Spleen (tissue), 11 donors: ENCODE results near the gene USP8. TPM values are rescaled to one million over a fixed set of nuclear protein-coding genes. Genes with fewer than 3 reads are reported as not detected.

Experiments used
- DNase-seq: peaks from one replicate; pipeline ENCODE4 v3.0.0-alpha.2; 2020
- H3K27ac ChIP-seq, 8 donors: fragments of 200-600 bp; sonication (generic) in 7 of 8; 1 replicate in 4 of 8; 2 replicates in 4 of 8; pipeline versions ENCODE4 v1.5.0 to v1.8.0; 2016 to 2021; ENCODE audit warnings: inconsistent platforms in 4 of 8, mild to moderate bottlenecking in 4 of 8, moderate library complexity in 1 of 8
- H3K27me3 ChIP-seq, 7 donors: fragments of 200-600 bp; sonication (generic) in 6 of 7; replicated peaks in 1 of 7; 1 replicate in 4 of 7; 2 replicates in 3 of 7; pipeline versions ENCODE4 v1.5.0 to v1.8.0; 2016 to 2021; ENCODE audit warnings: inconsistent platforms in 3 of 7, mild to moderate bottlenecking in 1 of 7
- H3K36me3 ChIP-seq, 6 donors: fragments of 200-600 bp; sonication (generic) in 5 of 6; 1 replicate in 4 of 6; 2 replicates in 2 of 6; pipeline versions ENCODE4 v1.5.0 to v1.8.0; 2016 to 2021; ENCODE audit warnings: inconsistent platforms in 2 of 6
- H3K4me1 ChIP-seq, 6 donors: fragments of 200-600 bp; sonication (generic) in 5 of 6; 1 replicate in 3 of 6; 2 replicates in 3 of 6; pipeline versions ENCODE4 v1.5.0 to v1.8.0; 2016 to 2021; ENCODE audit warnings: inconsistent platforms in 3 of 6
- H3K4me3 ChIP-seq, 8 donors: fragments of 200-600 bp; sonication (generic) in 7 of 8; 1 replicate in 4 of 8; 2 replicates in 4 of 8; pipeline versions ENCODE4 v1.5.0 to v1.8.0; 2016 to 2021; ENCODE audit warnings: inconsistent platforms in 4 of 8, mild to moderate bottlenecking in 4 of 8, moderate library complexity in 2 of 8
- H3K9me3 ChIP-seq, 8 donors: fragments of 200-600 bp; sonication (generic) in 7 of 8; 1 replicate in 4 of 8; 2 replicates in 4 of 8; pipeline versions ENCODE4 v1.5.0 to v1.8.0; 2016 to 2021; ENCODE audit warnings: inconsistent platforms in 4 of 8
- POLR2A ChIP-seq, 3 donors: fragments of 450-650 bp; IDR thresholded peaks; one replicate each; pipeline ENCODE4 v1.5.1; 2017; ENCODE audit warnings: antibody characterized with exemption in 3 of 3, mild to moderate bottlenecking in 1 of 3
- POLR2AphosphoS5 ChIP-seq, 3 donors: sonication (generic); formaldehyde crosslinking; IDR thresholded peaks; one replicate each; pipeline ENCODE4 v1.5.1; 2017; ENCODE audit warnings: antibody characterized with exemption in 3 of 3
- WGBS, 5 donors: extraction: QIAGEN DNeasy Blood & Tissue Kit in 3 of 5; methylation state at CpG; one replicate each; pipeline versions ENCODE4 v1.1.5 to v1.1.7; 2013 to 2018; 5-methylcytosine and 5-hydroxymethylcytosine counted together
- intact Hi-C: fragments of 100-400 bp; cut with DNase I; formaldehyde crosslinking; loops from one replicate; pipeline ENCODE4 v1.15.0; 2023; ENCODE audit warnings: low total_unique reads
- polyA plus RNA-seq, 3 donors: library from polyadenylated mRNA; stranded (reverse); fragments of 200-250 nt; gene quantifications; one replicate each; pipeline ENCODE4 v1.2.1, GENCODE V29; 2013
- total RNA-seq, 7 donors: library from RNA; depleted of rRNA in 3 of 7; stranded (reverse); fragments of >200 nt in 3 of 7; fragmentation: NEBNext Ultra II Directional in 4 of 7; extraction: Animal tissue kit (Norgen Biotek cat#: 25700) in 4 of 7; gene quantifications; one replicate each; pipeline versions ENCODE4 v1.1.0 to v1.2.1, GENCODE V29; 2016 to 2021
- TF ChIP-seq, protein P1 (sequence below), 11 experiments: fragments of 200-600 bp in 7 of 11; fragments of 450-650 bp in 4 of 11; sonication (generic) in 4 of 11; IDR thresholded peaks in 8 of 11; conservative IDR thresholded peaks in 3 of 11; 1 replicate in 7 of 11; 2 replicates in 4 of 11; pipeline versions ENCODE4 v1.4.0 to v1.8.0; 2016 to 2021; ENCODE audit warnings: antibody characterized with exemption in 11 of 11, inconsistent platforms in 4 of 11, mild to moderate bottlenecking in 1 of 11
- donor health status: healthy with polysubstance abuse.
- donor health status: DM: no; HTN: no; CAD: no; lungs with moderate emphysema.
- donor health status: DM: no; HTN: no; CAD: no.
- donor health status: Bipolar disorder and iron deficiency.
- donor health status: healthy.
- donor health status: DM: no; HTN: no; CAD: no.
- donor health status: DM: yes; HTN: yes; CAD: no.

USP8 gene
- total and polyA plus RNA-seq, 10 donors, result 13.4 to 95.6 (median 73.4) TPM

DNA sequence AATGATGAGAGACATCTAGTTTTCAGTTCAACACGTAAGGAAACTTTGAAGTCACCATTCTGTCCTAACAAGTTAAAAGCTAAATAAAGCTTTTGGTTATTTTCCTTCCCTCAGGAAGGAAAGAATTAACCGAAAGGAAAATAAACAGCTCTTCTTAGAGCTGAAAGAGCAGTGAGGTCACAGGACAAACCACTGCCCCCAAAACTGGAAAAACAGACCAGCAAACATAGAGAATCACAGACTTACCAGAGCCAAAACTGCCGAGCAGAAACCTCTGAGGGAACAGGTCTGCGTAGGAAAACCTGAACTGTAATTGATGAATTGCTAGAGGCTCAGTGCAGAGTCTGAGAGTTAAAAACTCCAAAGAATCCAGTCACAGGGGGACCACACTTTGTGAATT lies 107.6 kb downstream of the USP8 start:
- DNase-seq, result no peak
- Histone ChIP-seq H3K4me3 (no peak overlapping the region), H3K36me3 (no peaks in the 10 kb centered on the region), H3K27me3 (no peaks in the 10 kb centered on the region), H3K27ac (no peak overlapping the region), H3K9me3 (no peaks in the 10 kb centered on the region), H3K4me1 (no peaks in the 10 kb centered on the region)
- no peak for TF ChIP-seq POLR2AphosphoS5 (IDR thresholded peaks at IDR 0.05)
- TF ChIP-seq, protein P1, sequence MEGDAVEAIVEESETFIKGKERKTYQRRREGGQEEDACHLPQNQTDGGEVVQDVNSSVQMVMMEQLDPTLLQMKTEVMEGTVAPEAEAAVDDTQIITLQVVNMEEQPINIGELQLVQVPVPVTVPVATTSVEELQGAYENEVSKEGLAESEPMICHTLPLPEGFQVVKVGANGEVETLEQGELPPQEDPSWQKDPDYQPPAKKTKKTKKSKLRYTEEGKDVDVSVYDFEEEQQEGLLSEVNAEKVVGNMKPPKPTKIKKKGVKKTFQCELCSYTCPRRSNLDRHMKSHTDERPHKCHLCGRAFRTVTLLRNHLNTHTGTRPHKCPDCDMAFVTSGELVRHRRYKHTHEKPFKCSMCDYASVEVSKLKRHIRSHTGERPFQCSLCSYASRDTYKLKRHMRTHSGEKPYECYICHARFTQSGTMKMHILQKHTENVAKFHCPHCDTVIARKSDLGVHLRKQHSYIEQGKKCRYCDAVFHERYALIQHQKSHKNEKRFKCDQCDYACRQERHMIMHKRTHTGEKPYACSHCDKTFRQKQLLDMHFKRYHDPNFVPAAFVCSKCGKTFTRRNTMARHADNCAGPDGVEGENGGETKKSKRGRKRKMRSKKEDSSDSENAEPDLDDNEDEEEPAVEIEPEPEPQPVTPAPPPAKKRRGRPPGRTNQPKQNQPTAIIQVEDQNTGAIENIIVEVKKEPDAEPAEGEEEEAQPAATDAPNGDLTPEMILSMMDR (IDR thresholded peaks at IDR 0.05 in 8 of 11, conservative IDR thresholded peaks at IDR 0.05 in 3 of 11), result no peak
- no peak for TF ChIP-seq POLR2A (IDR thresholded peaks at IDR 0.05)
- WGBS, 5 donors, result 65 to 81% (median 69%) methylated on average over 4 of the region's 4 CpGs
- intact Hi-C loops, result no loop called here

DNA sequence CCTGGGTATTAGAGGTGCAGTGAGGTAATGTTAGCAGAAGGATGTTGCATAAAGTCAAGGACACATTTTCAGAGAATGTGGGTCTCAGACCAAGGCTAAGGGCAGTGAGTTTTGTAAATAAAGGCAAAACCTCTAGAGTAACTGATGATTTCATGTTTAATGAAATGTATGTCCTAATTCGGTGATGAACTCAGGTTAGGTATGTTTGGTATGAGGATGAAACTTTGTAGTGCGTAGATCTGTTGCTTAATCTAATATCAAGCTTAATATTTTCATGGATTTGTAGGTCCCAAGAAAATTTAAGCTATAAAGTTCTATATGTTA lies 118.6 kb downstream of the USP8 start:
- WGBS, 5 donors, result 88 to 97% (median 89%) methylated on average over 2 of the region's 2 CpGs
- no peaks in the 10 kb centered on the region for H3K4me1 ChIP-seq
- no peaks in the 10 kb centered on the region for H3K36me3 ChIP-seq
- intact Hi-C loops, result no loop called here
- no peak overlapping the region for H3K27ac ChIP-seq
- peaks cover 0 to 4% (median 0%) of the 10 kb centered on the region in 7 donors for H3K27me3 ChIP-seq
- H3K9me3 ChIP-seq, result no peaks in the 10 kb centered on the region
- H3K4me3 ChIP-seq, result no peak overlapping the region
- no peak for TF ChIP-seq POLR2A (IDR thresholded peaks at IDR 0.05)
- TF ChIP-seq POLR2AphosphoS5 (IDR thresholded peaks at IDR 0.05), result no peak
- TF ChIP-seq, protein P1 (IDR thresholded peaks at IDR 0.05 in 8 of 11, conservative IDR thresholded peaks at IDR 0.05 in 3 of 11), result no peak
- DNase-seq, result no peak

DNA sequence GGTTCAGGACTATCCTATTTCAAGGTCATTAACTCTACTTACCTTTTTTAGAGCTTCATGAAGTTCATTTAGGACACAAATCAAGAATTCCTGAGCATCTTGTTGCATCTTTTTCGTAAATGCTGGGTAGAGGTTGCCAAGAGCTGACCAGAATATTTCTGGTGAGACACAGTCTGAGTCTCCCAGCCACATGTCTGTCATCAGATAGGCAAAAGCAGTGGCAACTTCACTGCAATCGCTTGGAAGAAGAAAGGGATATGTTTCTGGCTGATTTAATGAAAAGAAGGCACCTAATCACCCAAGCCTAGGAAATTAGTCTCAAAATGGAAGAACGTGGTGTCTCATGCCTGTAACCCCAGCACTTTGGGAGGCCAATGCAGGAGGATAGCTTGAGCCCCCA lies 119.4 kb downstream of the USP8 start:
- H3K4me3 ChIP-seq, result no peak overlapping the region
- intact Hi-C loops, result no loop called here
- no peaks in the 10 kb centered on the region for H3K4me1 ChIP-seq
- H3K27ac ChIP-seq, result no peak overlapping the region
- peaks cover 0 to 4% (median 0%) of the 10 kb centered on the region in 7 donors for H3K27me3 ChIP-seq
- WGBS, 5 donors, result 84 to 91% (median 90%) methylated on average over 3 of the region's 3 CpGs
- no peaks in the 10 kb centered on the region for H3K9me3 ChIP-seq
- DNase-seq, result no peak
- TF ChIP-seq POLR2AphosphoS5 (IDR thresholded peaks at IDR 0.05) (no peak), POLR2A (IDR thresholded peaks at IDR 0.05) (no peak)
- TF ChIP-seq, protein P1 (IDR thresholded peaks at IDR 0.05 in 8 of 11, conservative IDR thresholded peaks at IDR 0.05 in 3 of 11), result no peak
- H3K36me3 ChIP-seq, result no peaks in the 10 kb centered on the region

DNA sequence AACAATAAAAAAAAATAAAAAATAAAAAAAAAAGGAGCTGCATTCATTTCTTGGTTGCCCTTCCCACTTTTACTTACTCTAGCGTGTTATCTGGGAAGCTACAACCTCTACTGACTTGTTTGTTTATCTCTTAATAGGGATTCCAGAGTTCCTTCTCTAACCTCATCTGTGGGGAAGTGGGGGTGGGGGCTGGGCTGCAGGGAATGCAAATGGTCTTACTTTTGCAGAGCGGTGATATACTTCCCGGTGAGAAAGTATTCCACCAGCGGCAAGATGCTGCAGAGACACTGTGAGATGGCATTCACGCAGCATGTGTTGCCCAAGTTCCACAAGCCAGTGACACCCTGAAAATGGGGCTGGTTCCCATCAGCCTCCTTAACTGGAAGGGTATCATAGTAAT lies 120.2 kb downstream of the USP8 start:
- 68 to 79% (median 73%) methylated on average over 5 of the region's 5 CpGs for WGBS, 5 donors

More for the DNA sequence above, 120.2 kb downstream of the USP8 start:
- Histone ChIP-seq H3K27me3 (peaks cover 0 to 4% (median 0%) of the 10 kb centered on the region in 7 donors), H3K4me3 (no peak overlapping the region), H3K9me3 (no peaks in the 10 kb centered on the region), H3K27ac (no peak overlapping the region), H3K4me1 (no peaks in the 10 kb centered on the region), H3K36me3 (no peaks in the 10 kb centered on the region)
- DNase-seq, result no peak
- intact Hi-C loops, result no loop called here
- no peak for TF ChIP-seq POLR2A (IDR thresholded peaks at IDR 0.05)
- TF ChIP-seq, protein P1 (IDR thresholded peaks at IDR 0.05 in 8 of 11, conservative IDR thresholded peaks at IDR 0.05 in 3 of 11), result no peak
- no peak for TF ChIP-seq POLR2AphosphoS5 (IDR thresholded peaks at IDR 0.05)
